ENCODE measurements around the gene VPS11.

DNA sequence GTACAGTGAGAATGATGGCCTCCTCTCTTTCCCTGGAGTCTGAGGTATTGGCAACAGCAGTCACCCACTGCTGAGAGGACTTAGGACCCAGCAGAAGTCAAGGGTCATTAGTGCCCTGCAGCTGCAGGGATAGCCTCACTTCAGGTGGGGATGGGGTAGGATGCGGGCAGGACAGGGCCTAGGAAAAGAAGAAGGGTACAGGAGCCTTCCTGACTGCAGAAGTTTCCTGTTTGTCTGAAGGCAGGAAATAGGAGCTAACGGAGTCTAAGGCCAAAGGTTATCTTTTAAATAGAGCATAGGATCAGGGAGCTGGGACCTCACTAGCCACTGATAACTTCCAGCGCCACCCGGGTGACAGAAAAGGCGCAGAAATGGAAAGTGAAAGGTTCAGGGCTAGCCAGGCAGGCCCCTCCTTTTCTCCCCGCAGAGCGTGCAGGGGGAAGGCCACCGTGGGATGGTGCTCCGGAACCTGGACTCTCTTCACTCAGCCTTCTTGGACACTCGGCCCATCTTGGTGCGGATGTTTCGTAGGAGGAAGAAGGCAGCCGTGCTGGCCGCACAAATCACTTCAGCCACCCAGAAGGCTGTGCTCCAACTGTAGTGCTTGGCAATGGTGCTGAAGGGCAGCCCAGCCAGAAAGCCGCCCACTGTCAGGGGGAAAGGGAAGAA is 43.1 kb upstream of the VPS11 start:
- TF ChIP-seq POLR2AphosphoS5 (IDR thresholded peaks at IDR 0.05), result no peak
- TF ChIP-seq, protein P1, sequence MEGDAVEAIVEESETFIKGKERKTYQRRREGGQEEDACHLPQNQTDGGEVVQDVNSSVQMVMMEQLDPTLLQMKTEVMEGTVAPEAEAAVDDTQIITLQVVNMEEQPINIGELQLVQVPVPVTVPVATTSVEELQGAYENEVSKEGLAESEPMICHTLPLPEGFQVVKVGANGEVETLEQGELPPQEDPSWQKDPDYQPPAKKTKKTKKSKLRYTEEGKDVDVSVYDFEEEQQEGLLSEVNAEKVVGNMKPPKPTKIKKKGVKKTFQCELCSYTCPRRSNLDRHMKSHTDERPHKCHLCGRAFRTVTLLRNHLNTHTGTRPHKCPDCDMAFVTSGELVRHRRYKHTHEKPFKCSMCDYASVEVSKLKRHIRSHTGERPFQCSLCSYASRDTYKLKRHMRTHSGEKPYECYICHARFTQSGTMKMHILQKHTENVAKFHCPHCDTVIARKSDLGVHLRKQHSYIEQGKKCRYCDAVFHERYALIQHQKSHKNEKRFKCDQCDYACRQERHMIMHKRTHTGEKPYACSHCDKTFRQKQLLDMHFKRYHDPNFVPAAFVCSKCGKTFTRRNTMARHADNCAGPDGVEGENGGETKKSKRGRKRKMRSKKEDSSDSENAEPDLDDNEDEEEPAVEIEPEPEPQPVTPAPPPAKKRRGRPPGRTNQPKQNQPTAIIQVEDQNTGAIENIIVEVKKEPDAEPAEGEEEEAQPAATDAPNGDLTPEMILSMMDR (IDR thresholded peaks at IDR 0.05), result no peak
